Measurements from ENCODE around the gene EDN2. TPM values are rescaled to one million over a fixed set of nuclear protein-coding genes. Genes with fewer than 3 reads are reported as not detected.
A peak's percentile ranks its signal among the peaks of the same experiment; 100 is the strongest.

Gene EDN2
- total and polyA plus RNA-seq, 2 donors from 2014 or later: 2.3 to 2.9 TPM

GRCh38 chr1:41494351-41495209 is 10.1 kb upstream of the EDN2 start:
- H3K27ac ChIP-seq (ENCODE audit: low read depth in 2 of 2, low read length in 2 of 2): peak overlapping the region in 1 of 2 donors; percentile 14
- FAIRE-seq: no peak
- intact Hi-C loops (cut with DNase I): no loop called here

GRCh38 chr1:41493626-41494350 is 9.3 kb upstream of the EDN2 start:
- FAIRE-seq (no peak), DNase-seq (peak in 1 of 5 donors; percentile 63)
- Histone ChIP-seq H3K27me3 (ENCODE audit: control insufficient read depth, insufficient read depth, low read length) (no peaks in the 10 kb centered on the region), H3K4me1 (ENCODE audit: control insufficient read depth in 2 of 3, insufficient read depth in 2 of 3, low read depth in 1 of 3, low read length in 3 of 3) (peaks cover 0 to 19% (median 9%) of the 10 kb centered on the region in 3 donors), H3K36me3 (ENCODE audit: control insufficient read depth in 2 of 3, insufficient read depth in 3 of 3, low read length in 3 of 3) (no peaks in the 10 kb centered on the region), H3K9me3 (ENCODE audit: control insufficient read depth in 2 of 3, insufficient read depth in 1 of 3, low read length in 3 of 3) (no peaks in the 10 kb centered on the region), H3K9ac (ENCODE audit: low read length in 3 of 3) (no peak overlapping the region), H3K27ac (ENCODE audit: low read depth in 2 of 2, low read length in 2 of 2) (no peak overlapping the region), H3K4me3 (ENCODE audit: low read length in 3 of 3) (no peak overlapping the region)
- intact Hi-C loops (cut with DNase I): no loop called here
- no peak for TF ChIP-seq CTCF (IDR thresholded peaks at IDR 0.05; ENCODE audit: borderline replicate concordance, extremely low read depth, insufficient read depth)

More at GRCh38 chr1:41494351-41495209, 10.1 kb upstream of the EDN2 start:
- peak in 1 of 5 donors; percentile 63 for DNase-seq
- H3K4me3 ChIP-seq (ENCODE audit: low read length in 3 of 3): no peak overlapping the region
- H3K9ac ChIP-seq (ENCODE audit: low read length in 3 of 3): no peak overlapping the region
- no peaks in the 10 kb centered on the region for H3K9me3 ChIP-seq (ENCODE audit: control insufficient read depth in 2 of 3, insufficient read depth in 1 of 3, low read length in 3 of 3)
- H3K27me3 ChIP-seq (ENCODE audit: control insufficient read depth, insufficient read depth, low read length): no peaks in the 10 kb centered on the region
- peaks cover 0 to 27% (median 11%) of the 10 kb centered on the region in 3 donors for H3K4me1 ChIP-seq (ENCODE audit: control insufficient read depth in 2 of 3, insufficient read depth in 2 of 3, low read depth in 1 of 3, low read length in 3 of 3)
- no peak for TF ChIP-seq CTCF (IDR thresholded peaks at IDR 0.05; ENCODE audit: borderline replicate concordance, extremely low read depth, insufficient read depth)
- no peaks in the 10 kb centered on the region for H3K36me3 ChIP-seq (ENCODE audit: control insufficient read depth in 2 of 3, insufficient read depth in 3 of 3, low read length in 3 of 3)

- Histone ChIP-seq H3K36me3 (ENCODE audit: control insufficient read depth in 2 of 3, insufficient read depth in 3 of 3, low read length in 3 of 3) (no peaks in the 10 kb centered on the region), H3K27ac (ENCODE audit: low read depth in 2 of 2, low read length in 2 of 2) (no peak overlapping the region), H3K4me1 (ENCODE audit: control insufficient read depth in 2 of 3, insufficient read depth in 2 of 3, low read depth in 1 of 3, low read length in 3 of 3) (peaks cover 0 to 18% (median 7%) of the 10 kb centered on the region in 3 donors), H3K27me3 (ENCODE audit: control insufficient read depth, insufficient read depth, low read length) (no peaks in the 10 kb centered on the region), H3K9me3 (ENCODE audit: control insufficient read depth in 2 of 3, insufficient read depth in 1 of 3, low read length in 3 of 3) (no peaks in the 10 kb centered on the region), H3K4me3 (ENCODE audit: low read length in 3 of 3) (no peak overlapping the region), H3K9ac (ENCODE audit: low read length in 3 of 3) (no peak overlapping the region)
- intact Hi-C loops (cut with DNase I): no loop called here
- FAIRE-seq (no peak), DNase-seq (peak in 2 of 5 donors; percentile 33 to 91)
- no peak for TF ChIP-seq CTCF (IDR thresholded peaks at IDR 0.05; ENCODE audit: borderline replicate concordance, extremely low read depth, insufficient read depth)
Measured at GRCh38 chr1:41493117-41493536, 8.6 kb upstream of the EDN2 start.
